WTC11 (cell line): Measurements from ENCODE around the gene PSMD1. TPM values are rescaled to one million over a fixed set of nuclear protein-coding genes. Genes with fewer than 3 reads are reported as not detected.

Experiments used
- ATAC-seq: fragments of 200-7000 bp; cut with Tn5 transposase; 2 replicates; pipeline ENCODE4 v1.10.0; 2021; ENCODE audit warnings: mild to moderate bottlenecking, moderate library complexity
- CTCF ChIA-PET: fragments of 300-600 bp; sonication (Branson Sonifier 250); formaldehyde crosslinking; loops from one replicate; lab custom pipeline; 2021; ENCODE audit warnings: antibody characterized with exemption; lab: Charles Lee
- POLR2A ChIA-PET: fragments of 350-600 bp; sonication (Branson Sonifier 250); formaldehyde crosslinking; loops from one replicate; lab custom pipeline; 2021; ENCODE audit warnings: antibody characterized with exemption; lab: Charles Lee
- DNase-seq: peaks from one replicate; pipeline ENCODE4 v3.0.0; 2021; ENCODE audit warnings: low spot score
- H3K27ac Mint-ChIP-seq: 2 replicates; pipeline ENCODE4 v1.8.0; 2021; ENCODE audit warnings: mixed read lengths
- H3K27me3 Mint-ChIP-seq: 2 replicates; pipeline ENCODE4 v1.8.0; 2021; ENCODE audit warnings: low read depth, mild to moderate bottlenecking, moderate library complexity, mixed read lengths
- H3K36me3 Mint-ChIP-seq: 2 replicates; pipeline ENCODE4 v1.8.0; 2021; ENCODE audit warnings: mixed read lengths
- H3K4me1 Mint-ChIP-seq: 2 replicates; pipeline ENCODE4 v1.8.0; 2022; ENCODE audit warnings: mixed read lengths
- H3K4me3 Mint-ChIP-seq: 2 replicates; pipeline ENCODE4 v1.8.0; 2021; ENCODE audit warnings: mild to moderate bottlenecking, moderate library complexity, mixed read lengths
- H3K9me3 Mint-ChIP-seq: 2 replicates; pipeline ENCODE4 v1.8.0; 2021; ENCODE audit warnings: mixed read lengths
- CBFB ChIP-seq: sonication (generic); formaldehyde crosslinking; IDR thresholded peaks from 2 replicates; pipeline ENCODE4 v1.8.1; 2022; ENCODE audit warnings: mild to moderate bottlenecking, low read depth, missing genetic modification reagents
- CREB1 ChIP-seq: sonication (generic); formaldehyde crosslinking; IDR thresholded peaks from 2 replicates; pipeline ENCODE4 v1.8.0; 2023; ENCODE audit warnings: mild to moderate bottlenecking, missing genetic modification reagents
- FOXP1 ChIP-seq: sonication (generic); formaldehyde crosslinking; IDR thresholded peaks from 2 replicates; pipeline ENCODE4 v1.8.0; 2022; ENCODE audit warnings: missing genetic modification reagents, mild to moderate bottlenecking, moderate library complexity, borderline replicate concordance
- NFATC4 ChIP-seq: fragments of 250-450 bp; sonication (Bioruptor Pico); IDR thresholded peaks from 2 replicates; pipeline ENCODE4 v1.9.0; 2021; ENCODE audit warnings: mild to moderate bottlenecking
- NR2C2 ChIP-seq: sonication (generic); formaldehyde crosslinking; IDR thresholded peaks from 2 replicates; pipeline ENCODE4 v1.8.0; 2022; ENCODE audit warnings: mild to moderate bottlenecking, missing genetic modification reagents
- NR3C1 ChIP-seq: sonication (generic); formaldehyde crosslinking; conservative IDR thresholded peaks from 2 replicates; pipeline ENCODE4 v1.8.1; 2023; ENCODE audit warnings: low read depth, mild to moderate bottlenecking, missing genetic modification reagents
- PRRX2 ChIP-seq: fragments of 250-450 bp; sonication (Bioruptor Pico); IDR thresholded peaks from 2 replicates; pipeline ENCODE4 v1.8.0; 2021; ENCODE audit warnings: mild to moderate bottlenecking
- SOX15 ChIP-seq: fragments of 250-450 bp; sonication (Bioruptor Pico); IDR thresholded peaks from 2 replicates; pipeline ENCODE4 v1.9.0; 2021; ENCODE audit warnings: mild to moderate bottlenecking
- TCF7 ChIP-seq: sonication (generic); formaldehyde crosslinking; IDR thresholded peaks from 2 replicates; pipeline ENCODE4 v1.8.0; 2022; ENCODE audit warnings: mild to moderate bottlenecking, low read depth, missing genetic modification reagents, moderate library complexity
- TP53 ChIP-seq: sonication (generic); formaldehyde crosslinking; IDR thresholded peaks from 2 replicates; pipeline ENCODE4 v1.8.1; 2023; ENCODE audit warnings: mild to moderate bottlenecking, missing genetic modification reagents
- ZNF121 ChIP-seq: sonication (generic); formaldehyde crosslinking; IDR thresholded peaks from 2 replicates; pipeline ENCODE4 v1.8.0; 2023; ENCODE audit warnings: missing genetic modification reagents
- ZNF416 ChIP-seq: fragments of 250-450 bp; sonication (Bioruptor Pico); IDR thresholded peaks from 2 replicates; pipeline ENCODE4 v1.9.0; 2021; ENCODE audit warnings: mild to moderate bottlenecking, inconsistent platforms
- ZNF671 ChIP-seq: fragments of 250-450 bp; sonication (Bioruptor Pico); IDR thresholded peaks from 2 replicates; pipeline ENCODE4 v1.8.0; 2021; ENCODE audit warnings: mild to moderate bottlenecking
- total RNA-seq: library from RNA; stranded (reverse); gene quantifications from 3 replicates; pipeline ENCODE4 v1.2.3, GENCODE V29; 2021
- TF ChIP-seq, protein P1 (sequence below): sonication (generic); formaldehyde crosslinking; IDR thresholded peaks from 2 replicates; pipeline ENCODE4 v1.8.1; 2023; ENCODE audit warnings: mild to moderate bottlenecking, missing genetic modification reagents, borderline replicate concordance
- TF ChIP-seq, protein P2 (sequence below): fragments of 250-450 bp; sonication (Bioruptor Pico); IDR thresholded peaks from 2 replicates; pipeline ENCODE4 v1.9.0; 2021; ENCODE audit warnings: moderate library complexity, mild to moderate bottlenecking, inconsistent platforms, borderline replicate concordance
- TF ChIP-seq, protein P3 (sequence below): sonication (generic); formaldehyde crosslinking; IDR thresholded peaks from 2 replicates; pipeline ENCODE4 v1.8.1; 2022; ENCODE audit warnings: low read depth, mild to moderate bottlenecking, moderate library complexity, missing genetic modification reagents, borderline replicate concordance
- TF ChIP-seq, protein P4 (sequence below): sonication (generic); formaldehyde crosslinking; IDR thresholded peaks from 2 replicates; pipeline ENCODE4 v1.8.1; 2022; ENCODE audit warnings: missing genetic modification reagents, borderline replicate concordance
- TF ChIP-seq, protein P5 (sequence below): fragments of 250-450 bp; sonication (Bioruptor Pico); IDR thresholded peaks from 2 replicates; pipeline ENCODE4 v1.8.0; 2021; ENCODE audit warnings: mild to moderate bottlenecking

The PSMD1 gene
- total RNA-seq, 1 experiment from 2014 or later, result 163 TPM

DNA sequence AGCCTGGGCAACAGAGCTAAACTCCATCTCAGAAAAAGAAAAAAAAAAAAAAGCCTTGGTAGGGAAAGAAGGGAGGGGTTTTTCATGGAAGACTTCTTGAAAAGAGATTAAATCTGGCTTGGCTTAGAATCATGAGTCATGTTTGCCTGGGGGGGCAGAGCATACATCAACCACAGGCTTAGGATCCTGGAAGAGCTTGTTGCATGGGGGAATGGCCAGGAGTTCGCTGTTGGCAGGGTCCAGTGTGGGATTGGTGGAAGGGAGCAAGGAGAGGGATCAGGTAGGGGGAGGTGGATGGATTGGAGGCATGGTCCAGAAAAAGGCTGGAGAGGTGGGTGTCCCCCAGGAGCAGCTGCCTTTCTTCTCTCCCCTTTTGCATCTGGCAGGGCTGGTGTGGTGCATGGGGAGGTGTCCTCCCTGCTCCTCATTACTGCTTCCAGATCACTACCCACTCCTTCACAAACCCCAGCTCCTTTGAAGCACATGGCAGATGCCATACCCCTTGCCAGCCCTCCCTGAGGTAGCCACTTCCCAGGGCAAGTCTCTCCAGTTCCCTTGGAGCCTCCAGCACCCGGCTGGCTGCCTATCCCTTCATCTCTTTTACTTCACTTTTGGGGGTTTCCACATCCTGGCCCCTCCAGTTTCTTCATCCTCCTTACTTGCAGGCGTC is 144.3 kb downstream of the PSMD1 start:
- Mint-ChIP-seq H3K36me3 (peaks cover 34% of the 10 kb centered on the region), H3K27ac (no peak overlapping the region), H3K27me3 (no peaks in the 10 kb centered on the region; the same call in 1 of the 2 replicates), H3K4me3 (no peak overlapping the region), H3K4me1 (peaks cover 16% of the 10 kb centered on the region), H3K9me3 (peaks cover 23% of the 10 kb centered on the region)
- ATAC-seq (no peak), DNase-seq (no peak)
- ChIA-PET CTCF (interaction anchor here (1.3 kb wide), 1 partner anchor 97 kb away, joined by 4 read pairs; no protein-coding TSS in a partner anchor), POLR2A (interaction anchor here (0.9 kb wide), 1 partner anchor 12 kb away, joined by 4 read pairs; no protein-coding TSS in a partner anchor)
- TF ChIP-seq CBFB (CRISPR knock-in tag), result no peak
- TF ChIP-seq, protein P1, sequence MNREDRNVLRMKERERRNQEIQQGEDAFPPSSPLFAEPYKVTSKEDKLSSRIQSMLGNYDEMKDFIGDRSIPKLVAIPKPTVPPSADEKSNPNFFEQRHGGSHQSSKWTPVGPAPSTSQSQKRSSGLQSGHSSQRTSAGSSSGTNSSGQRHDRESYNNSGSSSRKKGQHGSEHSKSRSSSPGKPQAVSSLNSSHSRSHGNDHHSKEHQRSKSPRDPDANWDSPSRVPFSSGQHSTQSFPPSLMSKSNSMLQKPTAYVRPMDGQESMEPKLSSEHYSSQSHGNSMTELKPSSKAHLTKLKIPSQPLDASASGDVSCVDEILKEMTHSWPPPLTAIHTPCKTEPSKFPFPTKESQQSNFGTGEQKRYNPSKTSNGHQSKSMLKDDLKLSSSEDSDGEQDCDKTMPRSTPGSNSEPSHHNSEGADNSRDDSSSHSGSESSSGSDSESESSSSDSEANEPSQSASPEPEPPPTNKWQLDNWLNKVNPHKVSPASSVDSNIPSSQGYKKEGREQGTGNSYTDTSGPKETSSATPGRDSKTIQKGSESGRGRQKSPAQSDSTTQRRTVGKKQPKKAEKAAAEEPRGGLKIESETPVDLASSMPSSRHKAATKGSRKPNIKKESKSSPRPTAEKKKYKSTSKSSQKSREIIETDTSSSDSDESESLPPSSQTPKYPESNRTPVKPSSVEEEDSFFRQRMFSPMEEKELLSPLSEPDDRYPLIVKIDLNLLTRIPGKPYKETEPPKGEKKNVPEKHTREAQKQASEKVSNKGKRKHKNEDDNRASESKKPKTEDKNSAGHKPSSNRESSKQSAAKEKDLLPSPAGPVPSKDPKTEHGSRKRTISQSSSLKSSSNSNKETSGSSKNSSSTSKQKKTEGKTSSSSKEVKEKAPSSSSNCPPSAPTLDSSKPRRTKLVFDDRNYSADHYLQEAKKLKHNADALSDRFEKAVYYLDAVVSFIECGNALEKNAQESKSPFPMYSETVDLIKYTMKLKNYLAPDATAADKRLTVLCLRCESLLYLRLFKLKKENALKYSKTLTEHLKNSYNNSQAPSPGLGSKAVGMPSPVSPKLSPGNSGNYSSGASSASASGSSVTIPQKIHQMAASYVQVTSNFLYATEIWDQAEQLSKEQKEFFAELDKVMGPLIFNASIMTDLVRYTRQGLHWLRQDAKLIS, result no peak
- no peak for TF ChIP-seq SOX15 (CRISPR knock-in tag)
- no peak for TF ChIP-seq TCF7 (CRISPR knock-in tag)
- TF ChIP-seq NR2C2, result no peak
- TF ChIP-seq NR3C1 (CRISPR knock-in tag), result no peak
- TF ChIP-seq, protein P2, sequence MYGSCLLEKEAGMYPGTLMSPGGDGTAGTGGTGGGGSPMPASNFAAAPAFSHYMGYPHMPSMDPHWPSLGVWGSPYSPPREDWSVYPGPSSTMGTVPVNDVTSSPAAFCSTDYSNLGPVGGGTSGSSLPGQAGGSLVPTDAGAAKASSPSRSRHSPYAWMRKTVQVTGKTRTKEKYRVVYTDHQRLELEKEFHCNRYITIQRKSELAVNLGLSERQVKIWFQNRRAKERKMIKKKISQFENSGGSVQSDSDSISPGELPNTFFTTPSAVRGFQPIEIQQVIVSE (CRISPR knock-in tag), result no peak

DNA sequence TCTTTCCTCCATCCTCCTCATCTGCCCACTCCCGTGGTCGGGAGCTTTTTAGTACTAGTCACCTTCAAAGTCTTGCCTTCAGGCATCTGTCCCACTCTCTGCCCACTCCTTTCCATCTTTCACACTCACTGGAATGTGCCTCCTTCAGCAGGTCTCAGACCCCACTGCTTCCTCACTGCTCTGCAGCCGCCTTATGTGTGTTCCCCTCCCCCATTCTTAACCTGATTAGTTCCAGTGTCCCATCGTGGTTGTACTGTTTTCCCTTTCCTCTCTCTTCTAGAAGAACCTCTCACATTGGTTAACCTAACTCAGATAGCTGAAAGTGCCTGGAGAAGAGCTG is 144.8 kb downstream of the PSMD1 start:
- Mint-ChIP-seq H3K27me3 (no peaks in the 10 kb centered on the region; the same call in 1 of the 2 replicates), H3K4me3 (no peak overlapping the region), H3K36me3 (peaks cover 34% of the 10 kb centered on the region), H3K27ac (no peak overlapping the region), H3K9me3 (peaks cover 19% of the 10 kb centered on the region), H3K4me1 (peaks cover 16% of the 10 kb centered on the region)
- ChIA-PET CTCF (interaction anchor here (1.3 kb wide), 1 partner anchor 98 kb away, joined by 4 read pairs; no protein-coding TSS in a partner anchor), POLR2A (no interaction called here)
- no peak for TF ChIP-seq FOXP1 (CRISPR knock-in tag)
- TF ChIP-seq, protein P3, sequence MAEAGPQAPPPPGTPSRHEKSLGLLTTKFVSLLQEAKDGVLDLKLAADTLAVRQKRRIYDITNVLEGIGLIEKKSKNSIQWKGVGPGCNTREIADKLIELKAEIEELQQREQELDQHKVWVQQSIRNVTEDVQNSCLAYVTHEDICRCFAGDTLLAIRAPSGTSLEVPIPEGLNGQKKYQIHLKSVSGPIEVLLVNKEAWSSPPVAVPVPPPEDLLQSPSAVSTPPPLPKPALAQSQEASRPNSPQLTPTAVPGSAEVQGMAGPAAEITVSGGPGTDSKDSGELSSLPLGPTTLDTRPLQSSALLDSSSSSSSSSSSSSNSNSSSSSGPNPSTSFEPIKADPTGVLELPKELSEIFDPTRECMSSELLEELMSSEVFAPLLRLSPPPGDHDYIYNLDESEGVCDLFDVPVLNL (CRISPR knock-in tag), result no peak
- TF ChIP-seq, protein P4, sequence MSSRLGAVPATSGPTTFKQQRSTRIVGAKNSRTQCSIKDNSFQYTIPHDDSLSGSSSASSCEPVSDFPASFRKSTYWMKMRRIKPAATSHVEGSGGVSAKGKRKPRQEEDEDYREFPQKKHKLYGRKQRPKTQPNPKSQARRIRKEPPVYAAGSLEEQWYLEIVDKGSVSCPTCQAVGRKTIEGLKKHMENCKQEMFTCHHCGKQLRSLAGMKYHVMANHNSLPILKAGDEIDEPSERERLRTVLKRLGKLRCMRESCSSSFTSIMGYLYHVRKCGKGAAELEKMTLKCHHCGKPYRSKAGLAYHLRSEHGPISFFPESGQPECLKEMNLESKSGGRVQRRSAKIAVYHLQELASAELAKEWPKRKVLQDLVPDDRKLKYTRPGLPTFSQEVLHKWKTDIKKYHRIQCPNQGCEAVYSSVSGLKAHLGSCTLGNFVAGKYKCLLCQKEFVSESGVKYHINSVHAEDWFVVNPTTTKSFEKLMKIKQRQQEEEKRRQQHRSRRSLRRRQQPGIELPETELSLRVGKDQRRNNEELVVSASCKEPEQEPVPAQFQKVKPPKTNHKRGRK, result no peak
- TF ChIP-seq NFATC4 (CRISPR knock-in tag), result no peak
- TF ChIP-seq, protein P5, sequence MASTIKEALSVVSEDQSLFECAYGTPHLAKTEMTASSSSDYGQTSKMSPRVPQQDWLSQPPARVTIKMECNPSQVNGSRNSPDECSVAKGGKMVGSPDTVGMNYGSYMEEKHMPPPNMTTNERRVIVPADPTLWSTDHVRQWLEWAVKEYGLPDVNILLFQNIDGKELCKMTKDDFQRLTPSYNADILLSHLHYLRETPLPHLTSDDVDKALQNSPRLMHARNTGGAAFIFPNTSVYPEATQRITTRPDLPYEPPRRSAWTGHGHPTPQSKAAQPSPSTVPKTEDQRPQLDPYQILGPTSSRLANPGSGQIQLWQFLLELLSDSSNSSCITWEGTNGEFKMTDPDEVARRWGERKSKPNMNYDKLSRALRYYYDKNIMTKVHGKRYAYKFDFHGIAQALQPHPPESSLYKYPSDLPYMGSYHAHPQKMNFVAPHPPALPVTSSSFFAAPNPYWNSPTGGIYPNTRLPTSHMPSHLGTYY (CRISPR knock-in tag), result no peak
- TF ChIP-seq TP53 (CRISPR knock-in tag), result no peak
- no peak for TF ChIP-seq PRRX2 (CRISPR knock-in tag)
- TF ChIP-seq ZNF121 (CRISPR knock-in tag), result no peak
- no peak for TF ChIP-seq CREB1 (CRISPR knock-in tag)
- no peak for TF ChIP-seq ZNF416 (CRISPR knock-in tag)
- no peak for TF ChIP-seq ZNF671 (CRISPR knock-in tag)
- DNase-seq (no peak), ATAC-seq (no peak)
